ENCODE measurements around the gene FAM81B.

- no peak for TF ChIP-seq CTCF (conservative IDR thresholded peaks at IDR 0.05; ENCODE audit: low read depth, low read length)
- no peak for TF ChIP-seq EZH2 (IDR thresholded peaks at IDR 0.05; ENCODE audit: borderline replicate concordance, low read depth, low read length, poor library complexity, severe bottlenecking)
Measured at GRCh38 chr5:95440825-95441224, 49.7 kb downstream of the FAM81B start.

Data from A673 (cell line).